ENCODE data around the gene PTAFR.
A peak's percentile ranks its signal among the peaks of the same experiment; 100 is the strongest.

PTAFR gene

GRCh38 chr1:28150125-28150780, 26.2 kb downstream of the PTAFR start:
- no peaks in the 10 kb centered on the region for H3K36me3 ChIP-seq (ENCODE audit: control insufficient read depth, low read length)
- H3K4me1 ChIP-seq (ENCODE audit: control insufficient read depth, low read length): peaks cover 72% of the 10 kb centered on the region
- no peaks in the 10 kb centered on the region for H3K27me3 ChIP-seq (ENCODE audit: control insufficient read depth, low read length)
- H3K27ac ChIP-seq (ENCODE audit: low read depth, low read length): no peak overlapping the region
- no peaks in the 10 kb centered on the region for H4K20me1 ChIP-seq (ENCODE audit: control insufficient read depth, insufficient read depth, low read depth, low read length)
- H3K9me3 ChIP-seq (ENCODE audit: control insufficient read depth, insufficient read depth, low read length): no peaks in the 10 kb centered on the region
- no peak overlapping the region for H3K4me2 ChIP-seq (ENCODE audit: low read length)
- no peak overlapping the region for H3K4me3 ChIP-seq (ENCODE audit: low read length)
- H3K79me2 ChIP-seq (ENCODE audit: control insufficient read depth, low read length): no peaks in the 10 kb centered on the region
- TF ChIP-seq EZH2phosphoT487 (IDR thresholded peaks at IDR 0.05; ENCODE audit: borderline replicate concordance, low read length): no peak
- TF ChIP-seq, protein P1, sequence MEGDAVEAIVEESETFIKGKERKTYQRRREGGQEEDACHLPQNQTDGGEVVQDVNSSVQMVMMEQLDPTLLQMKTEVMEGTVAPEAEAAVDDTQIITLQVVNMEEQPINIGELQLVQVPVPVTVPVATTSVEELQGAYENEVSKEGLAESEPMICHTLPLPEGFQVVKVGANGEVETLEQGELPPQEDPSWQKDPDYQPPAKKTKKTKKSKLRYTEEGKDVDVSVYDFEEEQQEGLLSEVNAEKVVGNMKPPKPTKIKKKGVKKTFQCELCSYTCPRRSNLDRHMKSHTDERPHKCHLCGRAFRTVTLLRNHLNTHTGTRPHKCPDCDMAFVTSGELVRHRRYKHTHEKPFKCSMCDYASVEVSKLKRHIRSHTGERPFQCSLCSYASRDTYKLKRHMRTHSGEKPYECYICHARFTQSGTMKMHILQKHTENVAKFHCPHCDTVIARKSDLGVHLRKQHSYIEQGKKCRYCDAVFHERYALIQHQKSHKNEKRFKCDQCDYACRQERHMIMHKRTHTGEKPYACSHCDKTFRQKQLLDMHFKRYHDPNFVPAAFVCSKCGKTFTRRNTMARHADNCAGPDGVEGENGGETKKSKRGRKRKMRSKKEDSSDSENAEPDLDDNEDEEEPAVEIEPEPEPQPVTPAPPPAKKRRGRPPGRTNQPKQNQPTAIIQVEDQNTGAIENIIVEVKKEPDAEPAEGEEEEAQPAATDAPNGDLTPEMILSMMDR (IDR thresholded peaks at IDR 0.05; ENCODE audit: low read depth, low read length, poor library complexity, severe bottlenecking): no peak
- no peaks in the 10 kb centered on the region for H3K9me2 ChIP-seq (replicated peaks; ENCODE audit: control insufficient read depth, low read length)
- peaks cover 16% of the 10 kb centered on the region for H3F3A ChIP-seq (ENCODE audit: control insufficient read depth, insufficient read depth)

DNA sequence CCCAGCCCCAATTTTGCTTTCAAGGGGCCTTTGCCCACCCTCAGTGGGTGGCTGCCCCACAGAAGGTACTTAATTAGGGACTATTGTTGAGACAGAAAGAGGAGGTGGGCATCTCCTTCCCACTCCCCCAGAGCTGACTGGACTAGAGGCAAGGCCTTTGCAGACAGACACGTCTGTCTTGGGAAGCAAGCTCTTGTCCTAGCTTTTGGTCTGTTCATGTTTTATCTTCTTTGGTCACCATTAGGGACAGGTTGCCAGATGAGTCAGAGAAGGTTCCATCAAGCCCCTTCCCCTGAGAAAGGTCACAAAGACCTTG, 27.7 kb downstream of the PTAFR start:
- Histone ChIP-seq H3F3A (ENCODE audit: control insufficient read depth, insufficient read depth) (peaks cover 16% of the 10 kb centered on the region), H4K20me1 (ENCODE audit: control insufficient read depth, insufficient read depth, low read depth, low read length) (no peaks in the 10 kb centered on the region), H3K79me2 (ENCODE audit: control insufficient read depth, low read length) (no peaks in the 10 kb centered on the region), H3K9me2 (replicated peaks; ENCODE audit: control insufficient read depth, low read length) (no peaks in the 10 kb centered on the region), H3K27ac (ENCODE audit: low read depth, low read length) (peak overlapping the region; percentile 97), H3K9me3 (ENCODE audit: control insufficient read depth, insufficient read depth, low read length) (no peaks in the 10 kb centered on the region), H3K36me3 (ENCODE audit: control insufficient read depth, low read length) (no peaks in the 10 kb centered on the region), H3K4me2 (ENCODE audit: low read length) (peak overlapping the region; percentile 98), H3K27me3 (ENCODE audit: control insufficient read depth, low read length) (no peaks in the 10 kb centered on the region), H3K4me1 (ENCODE audit: control insufficient read depth, low read length) (peaks cover 85% of the 10 kb centered on the region), H3K4me3 (ENCODE audit: low read length) (peak overlapping the region; percentile 77)
- TF ChIP-seq, protein P1 (IDR thresholded peaks at IDR 0.05; ENCODE audit: low read depth, low read length, poor library complexity, severe bottlenecking): no peak
- no peak for TF ChIP-seq EZH2phosphoT487 (IDR thresholded peaks at IDR 0.05; ENCODE audit: borderline replicate concordance, low read length)

DNA sequence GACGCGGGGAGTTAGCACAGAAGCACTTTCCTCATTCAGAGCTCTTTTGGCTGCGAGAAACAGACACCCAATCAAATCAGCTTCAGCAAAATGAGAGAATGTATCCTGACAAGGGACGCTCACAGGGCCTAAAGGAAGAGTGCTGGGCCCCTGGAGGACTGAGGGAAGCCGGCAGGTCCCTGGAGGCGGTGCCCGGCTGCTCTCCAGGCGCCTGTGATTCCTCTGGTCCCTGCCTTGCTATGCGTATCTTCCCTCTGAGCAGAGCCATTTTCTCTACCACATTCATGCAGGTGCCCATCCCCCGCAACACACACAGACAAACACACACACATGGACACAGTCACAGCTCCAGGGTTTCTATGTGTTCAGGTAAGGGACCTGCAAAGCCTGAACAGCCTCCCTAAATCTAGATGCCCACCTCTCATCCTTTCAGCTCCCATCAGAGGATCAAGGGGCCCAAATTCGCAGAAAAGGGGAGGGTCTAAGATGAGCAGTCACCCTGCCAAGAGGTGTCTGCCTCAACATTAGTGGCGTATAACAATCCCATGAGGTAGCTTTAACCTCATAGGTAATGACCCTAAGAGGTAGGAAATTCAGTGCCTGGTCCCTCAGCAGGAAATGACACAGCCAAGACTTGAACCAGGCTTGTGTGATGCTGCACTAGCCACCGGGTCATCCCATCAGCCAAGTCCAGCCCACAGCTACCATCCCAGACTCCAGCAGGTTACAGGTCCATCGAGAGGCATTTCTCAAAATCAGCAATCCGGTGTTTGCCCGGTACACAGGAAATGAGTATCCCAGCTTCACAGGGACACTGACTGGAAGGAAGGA, 29.0 kb downstream of the PTAFR start:
- Histone ChIP-seq H3K36me3 (ENCODE audit: control insufficient read depth, low read length) (no peaks in the 10 kb centered on the region), H3K27ac (ENCODE audit: low read depth, low read length) (peak overlapping the region; percentile 97), H3K9me2 (replicated peaks; ENCODE audit: control insufficient read depth, low read length) (no peaks in the 10 kb centered on the region), H4K20me1 (ENCODE audit: control insufficient read depth, insufficient read depth, low read depth, low read length) (no peaks in the 10 kb centered on the region), H3K79me2 (ENCODE audit: control insufficient read depth, low read length) (no peaks in the 10 kb centered on the region), H3K4me3 (ENCODE audit: low read length) (peak overlapping the region; percentile 77), H3K4me1 (ENCODE audit: control insufficient read depth, low read length) (peaks cover 88% of the 10 kb centered on the region), H3K9me3 (ENCODE audit: control insufficient read depth, insufficient read depth, low read length) (no peaks in the 10 kb centered on the region), H3F3A (ENCODE audit: control insufficient read depth, insufficient read depth) (peaks cover 16% of the 10 kb centered on the region), H3K4me2 (ENCODE audit: low read length) (peak overlapping the region; percentile 98), H3K27me3 (ENCODE audit: control insufficient read depth, low read length) (no peaks in the 10 kb centered on the region)
- no peak for TF ChIP-seq EZH2phosphoT487 (IDR thresholded peaks at IDR 0.05; ENCODE audit: borderline replicate concordance, low read length)
- TF ChIP-seq, protein P1 (IDR thresholded peaks at IDR 0.05; ENCODE audit: low read depth, low read length, poor library complexity, severe bottlenecking): no peak
